ENCODE data around the gene MAP2. TPM values are rescaled to one million over a fixed set of nuclear protein-coding genes. Genes with fewer than 3 reads are reported as not detected.

The MAP2 gene
- total RNA-seq, 2 experiments from 2014 or later = 0.16 to 0.20 TPM

GRCh38 chr2:209636076-209636475 lies 212.2 kb downstream of the MAP2 start:
- H3K27me3 Mint-ChIP-seq = no peaks in the 10 kb centered on the region
- POLR2A ChIA-PET = no interaction called here
- ATAC-seq (ENCODE audit: poor library complexity) = no peak

DNA sequence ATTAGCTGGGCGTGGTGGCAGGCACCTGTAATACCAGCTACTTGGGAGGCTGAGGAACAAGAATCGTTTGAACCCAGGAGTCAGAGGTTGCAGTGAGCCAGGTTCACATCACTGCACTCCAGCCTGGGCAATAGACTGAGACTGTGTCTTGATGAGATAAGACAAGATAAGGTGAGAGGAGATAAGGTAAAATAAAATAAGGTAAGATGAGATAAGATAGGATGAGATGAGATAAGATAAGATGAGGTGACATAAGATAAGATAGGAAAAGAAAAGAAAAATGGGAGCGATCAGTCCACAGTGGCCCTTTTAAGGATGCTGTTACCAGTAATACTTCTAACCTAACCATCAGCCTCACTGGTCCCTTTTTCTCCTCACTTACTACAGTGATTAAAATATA lies 213.4 kb downstream of the MAP2 start:
- intact Hi-C loops (cut with DNase I, micrococcal nuclease) = no loop called here
- no peak for DNase-seq
- ChIA-PET CTCF (no interaction called here), POLR2A (no interaction called here)
- no peak for ATAC-seq (ENCODE audit: poor library complexity)
- Histone ChIP-seq H3K27me3 (ENCODE audit: control insufficient read depth in 1 of 2, insufficient read depth in 2 of 2, low read length in 2 of 2) (no peaks in the 10 kb centered on the region), H3K4me3 (ENCODE audit: low read length) (no peak overlapping the region), H3K9me3 (ENCODE audit: control insufficient read depth in 1 of 2, insufficient read depth in 1 of 2, low read length in 2 of 2) (no peaks in the 10 kb centered on the region), H3K27ac (ENCODE audit: low read depth in 1 of 2, low read length in 2 of 2) (no peak overlapping the region), H3K36me3 (ENCODE audit: insufficient read depth, low read length) (no peaks in the 10 kb centered on the region), H3K4me1 (ENCODE audit: insufficient read depth, low read length) (no peaks in the 10 kb centered on the region)
- H3K4me1 Mint-ChIP-seq (ENCODE audit: low read depth) = no peaks in the 10 kb centered on the region
- H3K27me3 Mint-ChIP-seq = no peaks in the 10 kb centered on the region
- no peak overlapping the region for H3K27ac Mint-ChIP-seq
- no peaks in the 10 kb centered on the region for H3K9me3 Mint-ChIP-seq
- H3K36me3 Mint-ChIP-seq (ENCODE audit: low read depth) = no peaks in the 10 kb centered on the region
- no peak overlapping the region for H3K4me3 Mint-ChIP-seq
- TF ChIP-seq, protein P1, sequence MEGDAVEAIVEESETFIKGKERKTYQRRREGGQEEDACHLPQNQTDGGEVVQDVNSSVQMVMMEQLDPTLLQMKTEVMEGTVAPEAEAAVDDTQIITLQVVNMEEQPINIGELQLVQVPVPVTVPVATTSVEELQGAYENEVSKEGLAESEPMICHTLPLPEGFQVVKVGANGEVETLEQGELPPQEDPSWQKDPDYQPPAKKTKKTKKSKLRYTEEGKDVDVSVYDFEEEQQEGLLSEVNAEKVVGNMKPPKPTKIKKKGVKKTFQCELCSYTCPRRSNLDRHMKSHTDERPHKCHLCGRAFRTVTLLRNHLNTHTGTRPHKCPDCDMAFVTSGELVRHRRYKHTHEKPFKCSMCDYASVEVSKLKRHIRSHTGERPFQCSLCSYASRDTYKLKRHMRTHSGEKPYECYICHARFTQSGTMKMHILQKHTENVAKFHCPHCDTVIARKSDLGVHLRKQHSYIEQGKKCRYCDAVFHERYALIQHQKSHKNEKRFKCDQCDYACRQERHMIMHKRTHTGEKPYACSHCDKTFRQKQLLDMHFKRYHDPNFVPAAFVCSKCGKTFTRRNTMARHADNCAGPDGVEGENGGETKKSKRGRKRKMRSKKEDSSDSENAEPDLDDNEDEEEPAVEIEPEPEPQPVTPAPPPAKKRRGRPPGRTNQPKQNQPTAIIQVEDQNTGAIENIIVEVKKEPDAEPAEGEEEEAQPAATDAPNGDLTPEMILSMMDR (IDR thresholded peaks at IDR 0.05) = no peak

More at GRCh38 chr2:209636076-209636475, 212.2 kb downstream of the MAP2 start:
- intact Hi-C loops (cut with DNase I, micrococcal nuclease) = no loop called here
- Mint-ChIP-seq H3K4me3 (no peak overlapping the region), H3K36me3 (ENCODE audit: low read depth) (no peaks in the 10 kb centered on the region), H3K27ac (no peak overlapping the region), H3K9me3 (no peaks in the 10 kb centered on the region), H3K4me1 (ENCODE audit: low read depth) (no peaks in the 10 kb centered on the region)
- no peaks in the 10 kb centered on the region for H3K4me1 ChIP-seq (ENCODE audit: insufficient read depth, low read length)
- H3K4me3 ChIP-seq (ENCODE audit: low read length) = no peak overlapping the region
- TF ChIP-seq, protein P1 (IDR thresholded peaks at IDR 0.05) = no peak
- no peaks in the 10 kb centered on the region for H3K9me3 ChIP-seq (ENCODE audit: control insufficient read depth in 1 of 2, insufficient read depth in 1 of 2, low read length in 2 of 2)
- no peak overlapping the region for H3K27ac ChIP-seq (ENCODE audit: low read depth in 1 of 2, low read length in 2 of 2)
- CTCF ChIA-PET = no interaction called here
- DNase-seq = no peak
- no peaks in the 10 kb centered on the region for H3K27me3 ChIP-seq (ENCODE audit: control insufficient read depth in 1 of 2, insufficient read depth in 2 of 2, low read length in 2 of 2)
- H3K36me3 ChIP-seq (ENCODE audit: insufficient read depth, low read length) = no peaks in the 10 kb centered on the region

GRCh38 chr2:209638346-209638745 lies 214.5 kb downstream of the MAP2 start:
- H3K4me1 ChIP-seq (ENCODE audit: insufficient read depth, low read length) = no peaks in the 10 kb centered on the region
- intact Hi-C loops (cut with DNase I, micrococcal nuclease) = no loop called here
- no peak overlapping the region for H3K27ac ChIP-seq (ENCODE audit: low read depth in 1 of 2, low read length in 2 of 2)
- no peak for ATAC-seq (ENCODE audit: poor library complexity)
- no peaks in the 10 kb centered on the region for H3K27me3 Mint-ChIP-seq
- CTCF ChIA-PET = no interaction called here
- TF ChIP-seq, protein P1 (IDR thresholded peaks at IDR 0.05) = no peak
- no peaks in the 10 kb centered on the region for H3K9me3 Mint-ChIP-seq
- H3K4me3 Mint-ChIP-seq = no peak overlapping the region
- POLR2A ChIA-PET = no interaction called here
- H3K9me3 ChIP-seq (ENCODE audit: control insufficient read depth in 1 of 2, insufficient read depth in 1 of 2, low read length in 2 of 2) = no peaks in the 10 kb centered on the region
- no peak overlapping the region for H3K27ac Mint-ChIP-seq
- no peaks in the 10 kb centered on the region for H3K36me3 ChIP-seq (ENCODE audit: insufficient read depth, low read length)
- no peaks in the 10 kb centered on the region for H3K36me3 Mint-ChIP-seq (ENCODE audit: low read depth)
- H3K4me3 ChIP-seq (ENCODE audit: low read length) = no peak overlapping the region
- DNase-seq = no peak
- H3K4me1 Mint-ChIP-seq (ENCODE audit: low read depth) = no peaks in the 10 kb centered on the region
- no peaks in the 10 kb centered on the region for H3K27me3 ChIP-seq (ENCODE audit: control insufficient read depth in 1 of 2, insufficient read depth in 2 of 2, low read length in 2 of 2)

Measured in CD4-positive, alpha-beta T cell (primary cell).